Activated B cell treated with CpG ODN at 0.5 μM for 24 hours (primary cell): ENCODE results near the gene ANGPTL4. TPM values are rescaled to one million over a fixed set of nuclear protein-coding genes. Genes with fewer than 3 reads are reported as not detected.
A peak's percentile ranks its signal among the peaks of the same experiment; 100 is the strongest.

Source experiments
- ATAC-seq: fragments of 200-7000 bp; cut with Tn5 transposase; one replicate; pipeline ENCODE4 v1.10.0; 2021; ENCODE audit warnings: low read depth, mild to moderate bottlenecking, moderate library complexity
- CTCF ChIA-PET: fragments of 350-600 bp; sonication (Branson Sonifier 250); formaldehyde crosslinking; loops from one replicate; lab custom pipeline; 2021; ENCODE audit warnings: antibody characterized with exemption; lab: Charles Lee
- POLR2A ChIA-PET: fragments of 350-600 bp; sonication (Branson Sonifier 250); formaldehyde crosslinking; loops from one replicate; lab custom pipeline; 2021; ENCODE audit warnings: antibody characterized with exemption; lab: Charles Lee
- DNase-seq: peaks from one replicate; pipeline ENCODE4 v3.0.0; 2022
- H3K27ac Mint-ChIP-seq: one replicate; pipeline ENCODE4 v1.8.0; 2020; ENCODE audit warnings: mixed read lengths
- H3K27me3 Mint-ChIP-seq: one replicate; pipeline ENCODE4 v1.8.0; 2021; ENCODE audit warnings: mixed read lengths
- H3K36me3 Mint-ChIP-seq: one replicate; pipeline ENCODE4 v1.8.0; 2021; ENCODE audit warnings: low read depth, mixed read lengths
- H3K4me1 Mint-ChIP-seq: one replicate; pipeline ENCODE4 v1.8.0; 2021; ENCODE audit warnings: mixed read lengths
- H3K4me3 Mint-ChIP-seq: one replicate; pipeline ENCODE4 v1.8.0; 2020; ENCODE audit warnings: mild to moderate bottlenecking, mixed read lengths
- H3K9me3 Mint-ChIP-seq: one replicate; pipeline ENCODE4 v1.8.0; 2020; ENCODE audit warnings: mixed read lengths
- intact Hi-C: fragments of 100-400 bp; cut with micrococcal nuclease; formaldehyde crosslinking; loops from one replicate; pipeline ENCODE4 v1.15.1; 2024
- total RNA-seq: library from RNA; stranded (reverse); gene quantifications from 2 replicates; pipeline ENCODE4 v1.2.3, GENCODE V29; 2022
- TF ChIP-seq, protein P1 (sequence below): fragments of 200-600 bp; IDR thresholded peaks from one replicate; pipeline ENCODE4 v1.8.0; 2022; ENCODE audit warnings: antibody characterized with exemption, mild to moderate bottlenecking

ANGPTL4 gene
- total RNA-seq, 1 donor from 2014 or later = not detected

DNA sequence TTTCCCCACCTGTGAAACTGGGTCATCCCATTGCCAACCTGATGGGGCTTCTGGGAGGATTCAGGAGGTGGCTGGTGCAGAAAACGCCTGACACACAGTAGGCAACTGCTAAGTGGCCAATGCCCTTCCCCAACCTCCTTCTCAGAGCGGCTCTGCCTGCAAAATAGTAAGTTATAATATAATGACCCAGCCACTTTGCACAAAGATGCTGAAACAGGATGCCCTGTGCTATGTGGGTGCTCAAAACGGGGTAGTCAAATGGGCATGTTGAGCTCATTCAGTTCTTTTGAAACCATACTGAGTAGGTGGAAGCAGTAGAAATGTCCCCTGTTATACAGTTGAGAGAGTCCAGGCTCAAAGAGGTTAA lies 49.7 kb downstream of the ANGPTL4 start:
- intact Hi-C loops = loop anchor here (1.0 to 2.0 kb wide), 7 partner anchors 23 to 229 kb away; partner anchors contain the start of genes HNRNPM and RAB11B
- ATAC-seq (no peak), DNase-seq (no peak)
- Mint-ChIP-seq H3K27ac (no peak overlapping the region), H3K9me3 (no peaks in the 10 kb centered on the region), H3K36me3 (no peaks in the 10 kb centered on the region), H3K4me3 (peak overlapping the region; percentile 70), H3K4me1 (peaks cover 9% of the 10 kb centered on the region), H3K27me3 (no peaks in the 10 kb centered on the region)
- POLR2A ChIA-PET = interaction anchor here (0.7 to 4.7 kb wide), 15 partner anchors 7 to 203 kb away, joined by 3 to 56 read pairs (median 4); partner anchors contain the start of genes ANGPTL4, HNRNPM, MYO1F and NDUFA7
- CTCF ChIA-PET = interaction anchor here (0.6 to 4.1 kb wide), 9 partner anchors 29 to 1075 kb away, joined by 3 to 44 read pairs (median 3); partner anchors contain the start of genes MYO1F and ZNF414
- TF ChIP-seq, protein P1, sequence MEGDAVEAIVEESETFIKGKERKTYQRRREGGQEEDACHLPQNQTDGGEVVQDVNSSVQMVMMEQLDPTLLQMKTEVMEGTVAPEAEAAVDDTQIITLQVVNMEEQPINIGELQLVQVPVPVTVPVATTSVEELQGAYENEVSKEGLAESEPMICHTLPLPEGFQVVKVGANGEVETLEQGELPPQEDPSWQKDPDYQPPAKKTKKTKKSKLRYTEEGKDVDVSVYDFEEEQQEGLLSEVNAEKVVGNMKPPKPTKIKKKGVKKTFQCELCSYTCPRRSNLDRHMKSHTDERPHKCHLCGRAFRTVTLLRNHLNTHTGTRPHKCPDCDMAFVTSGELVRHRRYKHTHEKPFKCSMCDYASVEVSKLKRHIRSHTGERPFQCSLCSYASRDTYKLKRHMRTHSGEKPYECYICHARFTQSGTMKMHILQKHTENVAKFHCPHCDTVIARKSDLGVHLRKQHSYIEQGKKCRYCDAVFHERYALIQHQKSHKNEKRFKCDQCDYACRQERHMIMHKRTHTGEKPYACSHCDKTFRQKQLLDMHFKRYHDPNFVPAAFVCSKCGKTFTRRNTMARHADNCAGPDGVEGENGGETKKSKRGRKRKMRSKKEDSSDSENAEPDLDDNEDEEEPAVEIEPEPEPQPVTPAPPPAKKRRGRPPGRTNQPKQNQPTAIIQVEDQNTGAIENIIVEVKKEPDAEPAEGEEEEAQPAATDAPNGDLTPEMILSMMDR = no peak

DNA sequence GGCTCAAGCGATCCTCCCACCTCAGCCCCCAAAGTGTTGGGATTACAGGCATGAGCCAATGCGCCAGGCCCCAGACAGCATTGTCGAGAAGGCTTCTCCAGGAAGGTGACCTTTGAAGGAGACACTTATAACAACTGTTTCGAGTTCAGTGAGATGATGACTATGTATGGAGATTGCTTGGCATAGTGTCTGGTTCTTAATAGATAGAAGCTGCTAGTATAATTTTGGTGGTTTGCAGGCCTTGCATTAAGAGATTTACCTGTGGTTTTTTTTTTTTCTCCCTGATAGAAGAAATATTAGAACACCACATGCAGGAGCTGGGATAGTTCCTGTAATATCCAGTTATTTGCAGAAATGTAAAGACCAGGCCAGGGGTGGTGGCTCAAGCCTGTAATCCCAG lies 52.8 kb downstream of the ANGPTL4 start:
- POLR2A ChIA-PET = interaction anchor here (0.6 to 0.7 kb wide), 2 partner anchors 93 to 99 kb away, joined by 3 to 5 read pairs; no protein-coding TSS in a partner anchor

GRCh38 chr19:8421484-8422461 lies 57.8 kb downstream of the ANGPTL4 start:
- no peaks in the 10 kb centered on the region for H3K27me3 Mint-ChIP-seq
- POLR2A ChIA-PET = interaction anchor here (1.2 kb wide), 1 partner anchor 23 kb away, joined by 3 read pairs; the partner anchor contains the start of gene HNRNPM
- no peak for DNase-seq
- no peak overlapping the region for H3K4me3 Mint-ChIP-seq
- H3K4me1 Mint-ChIP-seq = no peaks in the 10 kb centered on the region
- H3K27ac Mint-ChIP-seq = no peak overlapping the region
- ATAC-seq = no peak
- TF ChIP-seq, protein P1 = no peak
- peaks cover 15% of the 10 kb centered on the region for H3K36me3 Mint-ChIP-seq
- intact Hi-C loops = no loop called here
- no peaks in the 10 kb centered on the region for H3K9me3 Mint-ChIP-seq
- CTCF ChIA-PET = no interaction called here

More for the DNA sequence above, 52.8 kb downstream of the ANGPTL4 start:
- DNase-seq (no peak), ATAC-seq (no peak)
- H3K27me3 Mint-ChIP-seq = no peaks in the 10 kb centered on the region
- H3K9me3 Mint-ChIP-seq = no peaks in the 10 kb centered on the region
- no peak overlapping the region for H3K27ac Mint-ChIP-seq
- CTCF ChIA-PET = no interaction called here
- peaks cover under 1% of the 10 kb centered on the region for H3K36me3 Mint-ChIP-seq
- H3K4me1 Mint-ChIP-seq = peaks cover 6% of the 10 kb centered on the region
- TF ChIP-seq, protein P1 = no peak
- no peak overlapping the region for H3K4me3 Mint-ChIP-seq
- intact Hi-C loops = no loop called here

GRCh38 chr19:8423817-8424223 lies 59.9 kb downstream of the ANGPTL4 start:
- ATAC-seq (no peak), DNase-seq (no peak)
- Mint-ChIP-seq H3K4me3 (no peak overlapping the region), H3K36me3 (peaks cover 20% of the 10 kb centered on the region), H3K9me3 (no peaks in the 10 kb centered on the region), H3K4me1 (no peaks in the 10 kb centered on the region), H3K27me3 (no peaks in the 10 kb centered on the region), H3K27ac (no peak overlapping the region)
- intact Hi-C loops = no loop called here
- TF ChIP-seq, protein P1 = no peak
- CTCF ChIA-PET = no interaction called here
- POLR2A ChIA-PET = interaction anchor here (0.7 to 1.1 kb wide), 2 partner anchors 20 to 182 kb away, joined by 4 to 6 read pairs; no protein-coding TSS in a partner anchor

Other genes with a start within 250 kb of the ANGPTL4 start
- not detected in 2 replicates for gene FBN3, start 214.6 kb upstream of the ANGPTL4 start, total RNA-seq
- 112 and 114 TPM in 2 replicates for gene CERS4, start 154.8 kb upstream of the ANGPTL4 start, total RNA-seq
- 23.7 and 24.6 TPM in 2 replicates for gene CD320, start 55.8 kb upstream of the ANGPTL4 start, total RNA-seq
- gene NDUFA7, start 42.8 kb upstream of the ANGPTL4 start, total RNA-seq = 31.1 and 35.8 TPM in 2 replicates
- 3,149 and 3,168 TPM in 2 replicates for gene RPS28, start 42.7 kb upstream of the ANGPTL4 start, total RNA-seq
- 0.07 and 0.29 TPM in 2 replicates for gene KANK3, start 20.9 kb upstream of the ANGPTL4 start, total RNA-seq
- gene RAB11B, start 26.2 kb downstream of the ANGPTL4 start, total RNA-seq = 92.1 and 100 TPM in 2 replicates
- gene MARCHF2, start 49.1 kb downstream of the ANGPTL4 start, total RNA-seq = 24.8 and 25.6 TPM in 2 replicates
- gene HNRNPM, start 80.8 kb downstream of the ANGPTL4 start, total RNA-seq = 282 and 287 TPM in 2 replicates
- gene PRAM1, start 138.5 kb downstream of the ANGPTL4 start, total RNA-seq = 0.29 and 0.49 TPM in 2 replicates
- 28.6 and 32.8 TPM in 2 replicates for gene ZNF414, start 150.0 kb downstream of the ANGPTL4 start, total RNA-seq
- gene MYO1F, start 213.3 kb downstream of the ANGPTL4 start, total RNA-seq = 57.4 and 63.8 TPM in 2 replicates
- 0.17 and 0.33 TPM in 2 replicates for gene ADAMTS10, start 246.6 kb downstream of the ANGPTL4 start, total RNA-seq